PFSK-1 (cell line): Measurements from ENCODE around the gene ITPA.

Experiments used
- POLR2AphosphoS5 ChIP-seq: IDR thresholded peaks from 2 replicates; pipeline ENCODE4 v1.6.1; 2012; ENCODE audit warnings: low read depth, mild to moderate bottlenecking, control low read depth, low read length, moderate library complexity
- SIN3A ChIP-seq: IDR thresholded peaks from 2 replicates; pipeline ENCODE4 v1.6.1; 2012; ENCODE audit warnings: mild to moderate bottlenecking, low read length, moderate library complexity, borderline replicate concordance; ENCODE audit not compliant: insufficient read depth
- TAF1 ChIP-seq: IDR thresholded peaks from 2 replicates; pipeline ENCODE4 v1.6.1; 2012; ENCODE audit warnings: low read length, control low read depth, borderline replicate concordance; ENCODE audit not compliant: insufficient read depth

DNA sequence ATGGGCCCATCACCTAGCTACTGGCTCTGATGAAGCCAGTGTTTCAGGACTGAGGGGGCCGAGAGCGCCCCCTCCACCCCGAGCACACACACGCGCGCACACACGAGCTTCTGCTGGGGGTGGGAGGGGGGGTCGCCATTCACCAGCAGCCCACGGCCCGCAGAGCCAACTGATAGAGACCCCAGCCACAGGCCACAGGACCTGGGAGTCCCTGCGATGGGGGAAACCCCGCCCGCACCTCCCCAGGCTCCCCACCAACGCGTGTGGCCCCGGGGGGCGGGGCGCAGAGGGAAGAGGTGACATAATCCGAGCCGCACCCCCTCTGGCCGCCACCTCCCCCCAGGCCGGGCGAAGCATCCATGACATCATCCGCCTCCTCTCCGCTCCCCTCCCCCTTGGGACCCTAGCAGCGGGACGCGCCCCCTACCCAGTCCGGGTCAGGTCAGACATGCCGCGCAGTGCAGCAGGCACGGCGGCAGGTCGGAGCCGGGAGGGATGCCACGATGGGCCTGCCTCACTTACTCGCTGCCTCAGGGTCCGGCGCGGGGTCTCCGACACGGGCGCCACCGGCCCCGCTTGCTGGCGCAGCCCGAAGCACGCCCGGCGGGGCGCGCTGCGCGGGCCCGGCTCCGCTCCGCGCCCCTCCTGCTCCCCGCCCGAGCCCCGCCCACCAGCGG lies 36.2 kb upstream of the ITPA start, which contains the start of gene LZTS3:
- TF ChIP-seq POLR2AphosphoS5 (no peak), TAF1 (no peak), SIN3A (no peak)
